ENCODE data around the gene TNK2. TPM values are rescaled to one million over a fixed set of nuclear protein-coding genes. Genes with fewer than 3 reads are reported as not detected.
A peak's percentile ranks its signal among the peaks of the same experiment; 100 is the strongest.
"Not testable (repeated sequence)": the region's sequence is repeated elsewhere in the genome, so short reads cannot be mapped to it uniquely, and the experiment has no call there.

Gene TNK2
- total RNA-seq, 2 donors from 2014 or later = 26.5 to 38.6 TPM

DNA sequence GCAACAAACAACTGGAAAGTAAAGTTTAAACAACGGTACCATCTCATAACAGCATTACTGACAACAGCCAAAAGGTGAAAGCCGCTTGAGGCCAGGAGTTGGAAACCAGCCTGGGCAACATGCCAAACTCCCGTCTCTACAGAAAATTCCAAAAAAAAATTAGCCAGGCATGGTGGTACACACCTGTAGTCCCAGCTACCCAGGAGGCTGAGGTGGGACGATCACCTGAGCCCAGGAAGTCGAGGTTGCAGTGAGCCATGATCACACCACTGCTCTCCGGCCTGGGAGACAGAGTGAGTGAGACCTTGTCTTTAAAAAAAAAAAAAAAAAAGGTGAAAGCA is 4.4 kb downstream of the TNK2 start:
- H3K4me3 ChIP-seq = no peak overlapping the region
- TF ChIP-seq, protein P1, sequence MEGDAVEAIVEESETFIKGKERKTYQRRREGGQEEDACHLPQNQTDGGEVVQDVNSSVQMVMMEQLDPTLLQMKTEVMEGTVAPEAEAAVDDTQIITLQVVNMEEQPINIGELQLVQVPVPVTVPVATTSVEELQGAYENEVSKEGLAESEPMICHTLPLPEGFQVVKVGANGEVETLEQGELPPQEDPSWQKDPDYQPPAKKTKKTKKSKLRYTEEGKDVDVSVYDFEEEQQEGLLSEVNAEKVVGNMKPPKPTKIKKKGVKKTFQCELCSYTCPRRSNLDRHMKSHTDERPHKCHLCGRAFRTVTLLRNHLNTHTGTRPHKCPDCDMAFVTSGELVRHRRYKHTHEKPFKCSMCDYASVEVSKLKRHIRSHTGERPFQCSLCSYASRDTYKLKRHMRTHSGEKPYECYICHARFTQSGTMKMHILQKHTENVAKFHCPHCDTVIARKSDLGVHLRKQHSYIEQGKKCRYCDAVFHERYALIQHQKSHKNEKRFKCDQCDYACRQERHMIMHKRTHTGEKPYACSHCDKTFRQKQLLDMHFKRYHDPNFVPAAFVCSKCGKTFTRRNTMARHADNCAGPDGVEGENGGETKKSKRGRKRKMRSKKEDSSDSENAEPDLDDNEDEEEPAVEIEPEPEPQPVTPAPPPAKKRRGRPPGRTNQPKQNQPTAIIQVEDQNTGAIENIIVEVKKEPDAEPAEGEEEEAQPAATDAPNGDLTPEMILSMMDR (IDR thresholded peaks at IDR 0.05) = no peak
- H3K27me3 ChIP-seq = no peaks in the 10 kb centered on the region
- H3K36me3 ChIP-seq = no peaks in the 10 kb centered on the region
- H3K9me3 ChIP-seq = no peaks in the 10 kb centered on the region
- peaks cover 0 to 68% of the 10 kb centered on the region in 2 donors for H3K4me1 ChIP-seq
- peak overlapping the region in 1 of 2 donors; percentile 14 for H3K27ac ChIP-seq
- no peak for DNase-seq (ENCODE audit: low spot score)

DNA sequence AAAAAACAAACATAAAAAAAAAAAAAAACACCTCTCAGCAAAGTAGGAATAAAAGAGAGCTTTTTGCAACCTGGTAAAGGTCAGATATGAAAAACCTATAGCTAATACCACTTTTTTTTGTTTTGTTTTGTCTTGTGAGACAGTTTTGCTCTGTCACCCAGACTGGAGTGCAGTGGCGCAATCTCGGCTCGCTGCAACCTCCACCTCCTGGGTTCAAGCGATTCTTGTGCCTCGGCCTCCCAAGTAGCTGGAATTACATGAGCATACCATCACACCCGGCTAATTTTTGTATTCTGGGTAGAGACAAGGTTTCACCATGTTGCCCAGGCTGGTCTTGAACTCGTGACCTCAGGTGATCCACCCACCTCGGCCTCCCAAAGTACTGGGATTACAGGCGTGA is 5.7 kb downstream of the TNK2 start:
- not testable (repeated sequence) for H3K36me3 ChIP-seq; H3K27ac ChIP-seq; DNase-seq (ENCODE audit: low spot score); H3K4me3 ChIP-seq; H3K27me3 ChIP-seq; H3K9me3 ChIP-seq
- peaks cover 0 to 63% of the 10 kb centered on the region in 2 donors for H3K4me1 ChIP-seq

DNA sequence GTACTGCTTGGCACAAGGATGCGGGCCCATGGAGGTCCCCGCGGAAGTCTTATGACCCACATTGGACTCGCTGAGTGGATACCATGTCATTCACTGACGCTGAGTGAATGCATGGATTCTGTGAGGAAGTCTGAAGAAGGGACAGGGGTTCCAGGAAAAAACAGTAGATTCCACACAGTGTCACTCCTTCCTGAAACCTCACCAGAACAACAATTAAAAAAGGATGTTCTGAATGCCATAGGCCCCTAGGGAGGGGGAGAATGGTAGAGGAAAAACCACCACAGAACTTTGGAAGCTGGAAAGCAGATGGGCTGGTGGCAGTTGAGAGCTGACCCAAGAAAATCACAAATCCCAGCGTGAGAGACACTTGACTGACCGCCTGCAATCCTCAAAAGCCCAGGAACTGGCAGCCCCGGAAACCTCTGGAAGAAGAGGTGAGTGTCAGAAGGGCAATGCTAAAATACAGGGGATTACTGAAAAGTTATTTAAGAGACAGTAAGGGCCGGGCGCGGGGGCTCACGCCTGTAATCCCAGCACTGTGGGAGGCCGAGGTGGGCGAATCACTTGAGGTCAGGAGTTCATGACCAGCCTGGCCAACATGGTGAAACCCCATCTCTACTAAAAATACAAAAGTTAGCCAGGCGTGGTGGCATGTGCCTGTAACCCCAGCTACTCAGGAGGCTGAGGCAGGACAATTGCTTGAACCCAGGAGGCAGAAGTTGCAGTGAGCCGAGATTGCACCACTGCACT is 6.3 kb downstream of the TNK2 start:
- not testable (repeated sequence) for H3K9me3 ChIP-seq; H3K36me3 ChIP-seq; H3K4me3 ChIP-seq; DNase-seq (ENCODE audit: low spot score); H3K27me3 ChIP-seq
- peaks cover 0 to 63% of the 10 kb centered on the region in 2 donors for H3K4me1 ChIP-seq
- H3K27ac ChIP-seq = peak overlapping the region; percentile 8 to 80

DNA sequence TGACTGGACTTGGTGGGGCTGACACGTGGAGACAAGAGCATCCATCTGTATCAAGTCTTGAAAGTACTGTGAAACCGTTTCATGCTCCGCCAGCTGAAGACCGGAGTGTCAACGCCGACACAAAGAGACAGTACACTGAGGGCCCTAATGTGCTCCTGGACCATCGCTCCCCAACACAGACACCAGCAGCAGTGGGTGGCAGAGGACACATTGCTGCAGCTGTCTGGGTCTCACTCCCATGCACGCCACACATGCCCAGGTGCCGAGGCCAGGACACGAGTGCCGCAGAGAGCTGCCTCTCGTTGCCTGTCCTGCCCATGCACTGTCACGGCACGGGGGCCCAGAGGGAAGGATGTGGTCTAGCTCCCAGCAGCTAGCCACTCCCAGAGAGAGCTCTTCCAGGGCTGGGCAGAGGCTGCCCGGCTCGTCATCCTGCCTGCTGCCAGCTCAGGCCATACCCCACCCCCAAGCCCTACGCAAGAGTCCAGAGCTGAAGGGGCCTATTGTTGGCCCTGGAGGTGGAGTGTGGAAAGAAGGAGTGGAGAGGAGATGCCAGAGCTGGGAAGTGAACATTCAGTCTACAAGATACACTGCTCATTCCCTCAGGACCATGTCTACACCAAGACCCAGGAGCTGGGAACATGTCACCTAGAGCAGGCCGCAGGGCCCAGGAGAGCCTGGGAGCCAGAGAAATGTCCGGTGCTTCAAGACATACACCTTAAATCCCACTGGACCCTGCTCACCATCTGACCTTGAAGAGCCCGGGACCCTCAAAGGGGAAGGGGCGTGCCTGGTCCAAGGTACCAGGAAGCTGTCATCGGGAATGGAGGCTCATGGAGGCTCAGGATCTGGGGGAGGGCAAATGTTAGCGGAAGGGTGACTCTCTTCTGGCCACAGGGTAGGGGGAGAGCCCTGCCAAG is 7.7 kb downstream of the TNK2 start:
- TF ChIP-seq, protein P1 (IDR thresholded peaks at IDR 0.05) = no peak
- DNase-seq (ENCODE audit: low spot score) = peak; percentile 80
- H3K4me1 ChIP-seq = peaks cover 0 to 61% of the 10 kb centered on the region in 2 donors
- peak overlapping the region; percentile 66 to 80 for H3K27ac ChIP-seq
- H3K9me3 ChIP-seq = no peaks in the 10 kb centered on the region
- H3K4me3 ChIP-seq = no peak overlapping the region
- no peaks in the 10 kb centered on the region for H3K36me3 ChIP-seq
- no peaks in the 10 kb centered on the region for H3K27me3 ChIP-seq

DNA sequence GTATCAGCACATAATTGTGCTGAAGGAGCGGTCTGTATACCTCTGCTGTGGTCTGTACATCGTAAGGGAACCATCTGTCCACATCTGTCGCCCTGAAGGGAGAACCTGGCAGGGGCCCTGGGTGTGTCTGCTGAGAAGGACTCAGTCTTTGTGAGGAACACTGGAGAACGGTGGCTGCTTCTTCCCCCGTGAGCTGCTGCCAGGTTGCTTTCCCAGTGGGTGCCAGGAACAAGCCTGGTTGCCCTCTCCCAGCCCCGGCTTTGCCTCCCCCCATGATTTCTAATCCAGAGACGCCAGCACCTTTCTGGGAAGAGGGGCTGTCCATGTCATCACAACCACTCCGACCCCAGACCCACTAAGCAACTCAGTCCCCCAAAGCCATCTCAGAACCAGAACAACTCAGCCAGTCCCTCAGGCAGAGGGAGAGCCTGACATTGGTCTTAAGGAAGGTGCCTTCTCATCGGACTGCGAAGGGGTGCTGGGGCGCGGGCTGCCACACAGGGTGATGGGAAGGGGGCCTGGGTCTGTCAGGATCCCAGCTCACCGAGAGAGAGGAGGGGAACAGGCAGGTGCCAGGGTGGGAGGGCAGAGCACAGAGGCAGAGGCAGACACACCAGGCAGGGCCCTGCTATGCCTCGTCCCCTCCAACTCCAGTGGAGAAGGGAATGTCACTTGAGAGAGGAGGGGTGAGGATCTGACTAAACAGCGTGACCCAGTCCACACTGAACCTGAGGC is 8.5 kb downstream of the TNK2 start:
- H3K27ac ChIP-seq = peak overlapping the region; percentile 66 to 80
- no peaks in the 10 kb centered on the region for H3K36me3 ChIP-seq
- DNase-seq (ENCODE audit: low spot score) = no peak
- H3K4me1 ChIP-seq = peaks cover 0 to 66% of the 10 kb centered on the region in 2 donors
- no peak overlapping the region for H3K4me3 ChIP-seq
- H3K27me3 ChIP-seq = no peaks in the 10 kb centered on the region
- TF ChIP-seq, protein P1 (IDR thresholded peaks at IDR 0.05) = no peak
- H3K9me3 ChIP-seq = no peaks in the 10 kb centered on the region

DNA sequence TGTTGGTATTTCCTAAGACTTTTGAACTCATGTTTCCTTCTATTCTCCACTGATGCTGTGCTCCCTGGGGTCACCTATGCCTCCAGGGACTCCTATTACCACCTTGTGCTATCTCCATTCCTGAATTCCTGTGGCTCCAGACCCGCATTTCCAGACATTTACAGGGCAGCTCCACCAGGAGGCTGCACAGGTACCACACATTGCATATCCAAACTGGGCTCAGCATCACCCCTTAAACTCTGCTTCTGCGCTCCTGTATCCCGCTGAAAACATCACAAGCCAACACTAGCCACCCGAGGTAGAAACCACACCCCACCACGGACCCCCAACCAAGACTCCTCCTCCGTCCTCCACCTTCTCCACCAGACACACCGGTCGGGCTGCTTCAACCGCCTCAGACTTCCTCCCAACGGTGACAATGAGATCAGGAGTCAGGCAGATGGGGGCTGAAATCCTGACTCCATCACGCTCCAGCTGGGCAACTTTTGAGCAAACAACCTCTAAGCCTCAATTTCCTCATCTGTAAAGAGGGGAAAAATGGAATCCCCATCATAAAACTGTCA is 10.4 kb downstream of the TNK2 start:
- Histone ChIP-seq H3K4me3 (no peak overlapping the region), H3K27me3 (no peaks in the 10 kb centered on the region), H3K4me1 (peaks cover 0 to 86% of the 10 kb centered on the region in 2 donors), H3K9me3 (no peaks in the 10 kb centered on the region), H3K36me3 (no peaks in the 10 kb centered on the region), H3K27ac (peak overlapping the region in 1 of 2 donors; percentile 97)
- TF ChIP-seq, protein P1 (IDR thresholded peaks at IDR 0.05) = no peak
- no peak for DNase-seq (ENCODE audit: low spot score)

All from right atrium auricular region (tissue), 2 donors.